NCI-H748 treated with DMSO at 0.1 percent for 48 hours (cell line): ENCODE data around the gene TOLLIP.
"Not testable (repeated sequence)": the region's sequence is repeated elsewhere in the genome, so short reads cannot be mapped to it uniquely, and the experiment has no call there.

Experiments
- DNase-seq: peaks from one replicate; lab custom pipeline; 2025; lab: John Stamatoyannopoulos, UW

The TOLLIP gene

GRCh38 chr11:1246301-1246700 is 63.1 kb downstream of the TOLLIP start:
- not testable (repeated sequence) for DNase-seq

- not testable (repeated sequence) for DNase-seq
Observed at GRCh38 chr11:1245717-1246116, 63.7 kb downstream of the TOLLIP start.

GRCh38 chr11:1244557-1244956 is 64.9 kb downstream of the TOLLIP start:
- DNase-seq = not testable (repeated sequence)

DNA sequence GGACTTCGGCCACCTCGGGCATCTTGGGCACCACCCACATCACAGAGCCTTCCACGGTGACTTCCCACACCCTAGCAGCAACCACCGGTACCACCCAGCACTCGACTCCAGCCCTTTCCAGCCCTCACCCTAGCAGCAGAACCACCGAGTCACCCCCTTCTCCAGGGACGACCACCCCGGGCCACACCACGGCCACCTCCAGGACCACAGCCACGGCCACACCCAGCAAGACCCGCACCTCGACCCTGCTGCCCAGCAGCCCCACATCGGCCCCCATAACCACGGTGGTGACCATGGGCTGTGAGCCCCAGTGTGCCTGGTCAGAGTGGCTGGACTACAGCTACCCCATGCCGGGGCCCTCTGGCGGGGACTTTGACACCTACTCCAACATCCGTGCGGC is 65.9 kb downstream of the TOLLIP start:
- DNase-seq = not testable (repeated sequence)

- not testable (repeated sequence) for DNase-seq
Observed at GRCh38 chr11:1242751-1243150, 66.7 kb downstream of the TOLLIP start.

- DNase-seq = no peak
Observed at GRCh38 chr11:1242289-1242688, 67.1 kb downstream of the TOLLIP start.

DNA sequence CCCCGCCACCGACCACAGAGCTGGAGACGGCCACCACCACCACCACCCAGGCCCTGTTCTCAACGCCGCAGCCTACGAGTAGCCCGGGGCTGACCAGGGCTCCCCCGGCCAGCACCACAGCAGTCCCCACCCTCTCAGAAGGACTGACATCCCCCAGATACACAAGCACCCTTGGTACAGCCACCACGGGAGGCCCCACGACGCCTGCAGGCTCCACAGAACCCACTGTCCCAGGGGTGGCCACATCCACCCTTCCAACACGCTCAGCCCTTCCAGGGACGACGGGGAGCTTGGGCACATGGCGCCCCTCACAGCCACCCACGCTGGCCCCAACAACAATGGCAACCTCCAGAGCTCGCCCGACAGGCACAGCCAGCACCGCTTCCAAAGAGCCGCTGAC is 67.7 kb downstream of the TOLLIP start:
- DNase-seq = no peak

DNA sequence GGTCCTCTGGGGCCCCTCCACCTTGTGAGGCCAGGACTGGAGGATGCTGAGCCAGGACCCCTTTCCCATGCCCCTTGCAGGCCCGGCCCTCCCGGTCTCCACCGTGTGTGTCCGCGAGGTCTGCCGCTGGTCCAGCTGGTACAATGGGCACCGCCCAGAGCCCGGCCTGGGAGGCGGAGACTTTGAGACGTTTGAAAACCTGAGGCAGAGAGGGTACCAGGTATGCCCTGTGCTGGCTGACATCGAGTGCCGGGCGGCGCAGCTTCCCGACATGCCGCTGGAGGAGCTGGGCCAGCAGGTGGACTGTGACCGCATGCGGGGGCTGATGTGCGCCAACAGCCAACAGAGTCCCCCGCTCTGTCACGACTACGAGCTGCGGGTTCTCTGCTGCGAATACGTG is 68.7 kb downstream of the TOLLIP start:
- no peak for DNase-seq

DNA sequence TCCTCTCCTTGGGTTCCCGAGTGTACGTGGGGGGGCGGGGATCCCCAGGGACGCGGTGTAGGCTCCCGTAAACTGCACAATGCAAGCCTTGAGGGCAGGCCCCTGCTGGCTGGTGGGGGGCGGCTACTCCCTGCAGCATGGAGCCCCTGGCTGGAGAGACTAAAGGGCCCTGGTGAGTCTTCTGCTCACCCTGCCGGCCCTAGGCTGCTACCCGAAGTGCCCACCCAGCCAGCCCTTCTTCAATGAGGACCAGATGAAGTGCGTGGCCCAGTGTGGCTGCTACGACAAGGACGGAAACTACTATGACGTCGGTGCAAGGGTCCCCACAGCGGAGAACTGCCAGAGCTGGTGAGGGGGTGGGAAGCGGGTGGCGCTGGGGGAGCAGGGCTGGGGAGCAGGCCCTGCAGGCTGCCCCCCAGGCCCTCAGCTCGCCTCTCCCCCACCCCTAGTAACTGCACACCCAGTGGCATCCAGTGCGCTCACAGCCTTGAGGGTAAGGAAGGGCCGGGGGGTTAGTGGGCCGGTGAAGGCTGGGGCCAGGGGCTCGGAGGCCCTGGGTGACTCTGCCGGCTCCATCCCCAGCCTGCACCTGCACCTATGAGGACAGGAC is 69.7 kb downstream of the TOLLIP start:
- DNase-seq = no peak

DNA sequence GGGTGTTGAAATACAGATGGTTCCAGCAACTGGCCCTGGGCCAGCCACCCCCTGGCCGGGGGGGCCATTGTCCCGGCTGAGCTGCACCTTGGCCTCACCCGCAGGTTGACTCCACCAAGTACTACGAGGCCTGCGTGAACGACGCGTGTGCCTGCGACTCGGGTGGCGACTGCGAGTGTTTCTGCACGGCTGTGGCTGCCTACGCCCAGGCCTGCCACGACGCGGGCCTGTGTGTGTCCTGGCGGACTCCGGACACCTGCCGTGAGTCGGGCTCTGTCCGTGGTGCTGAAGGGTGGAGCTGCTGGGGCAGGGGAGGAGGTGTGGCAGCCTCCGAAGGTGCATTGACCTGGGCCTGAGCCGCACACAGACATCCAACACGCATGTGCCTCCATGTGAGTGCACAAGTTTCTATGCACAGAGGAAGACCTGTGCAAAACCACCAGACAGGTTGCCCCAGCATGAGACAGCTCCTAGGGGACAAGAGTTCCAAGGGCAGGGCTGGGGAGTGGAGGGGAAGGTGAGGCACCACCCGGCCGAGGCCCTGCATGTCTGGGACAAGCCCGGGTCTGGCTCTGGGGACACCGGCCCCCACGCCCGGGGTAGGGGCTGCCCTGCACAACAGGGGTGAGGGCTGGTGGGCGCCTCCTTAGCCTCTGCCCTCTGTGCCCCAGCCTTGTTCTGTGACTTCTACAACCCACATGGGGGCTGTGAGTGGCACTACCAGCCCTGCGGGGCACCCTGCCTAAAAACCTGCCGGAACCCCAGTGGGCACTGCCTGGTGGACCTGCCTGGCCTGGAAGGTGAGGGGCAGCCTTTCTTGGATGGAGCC is 70.5 kb downstream of the TOLLIP start:
- DNase-seq = no peak

DNA sequence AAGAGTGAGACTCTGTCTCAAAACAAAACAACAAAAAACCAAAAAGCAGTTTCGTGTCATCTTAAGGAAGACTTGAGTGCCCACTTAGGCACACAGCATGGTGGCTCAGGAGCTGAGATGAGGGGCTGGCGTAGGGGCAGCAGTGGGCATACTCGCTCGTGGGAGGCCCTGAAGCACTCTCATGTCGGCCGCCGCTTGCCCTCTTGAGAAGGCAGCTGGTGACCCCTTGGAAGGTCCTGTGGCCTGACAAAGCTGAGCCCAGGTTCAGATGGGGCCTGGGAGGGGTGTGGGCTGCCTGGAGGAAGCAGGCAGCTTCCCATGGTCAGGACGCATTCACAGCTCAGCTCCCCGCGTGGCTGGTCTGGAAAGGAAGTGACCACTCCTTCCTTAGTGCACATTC is 71.6 kb downstream of the TOLLIP start:
- no peak for DNase-seq

DNA sequence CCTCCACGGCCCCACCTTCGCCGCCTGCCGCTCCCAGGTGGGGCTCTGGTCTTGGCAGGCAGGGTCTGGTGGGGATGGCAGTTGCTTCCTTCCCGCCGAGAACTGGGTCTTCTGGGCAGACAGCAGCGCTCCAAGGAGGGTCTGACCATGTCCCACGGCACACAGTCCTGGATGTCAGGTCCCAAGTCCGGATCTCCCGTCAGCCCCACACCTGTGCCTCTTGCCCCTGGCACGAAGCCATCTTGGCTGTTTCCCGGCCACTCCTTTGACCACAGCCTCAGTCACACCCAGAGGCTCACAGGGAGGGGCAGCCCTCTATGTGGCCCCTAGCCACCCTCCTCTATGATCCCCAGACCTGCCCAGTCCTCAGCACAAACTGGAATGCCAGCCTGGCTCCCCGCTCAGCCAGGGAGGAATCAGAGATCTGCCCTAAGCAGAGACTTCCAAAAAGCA is 72.3 kb downstream of the TOLLIP start:
- DNase-seq = no peak

- DNase-seq = no peak
Observed at GRCh38 chr11:1236316-1237127, 72.9 kb downstream of the TOLLIP start.

GRCh38 chr11:1235901-1236315 is 73.5 kb downstream of the TOLLIP start:
- DNase-seq = no peak

DNA sequence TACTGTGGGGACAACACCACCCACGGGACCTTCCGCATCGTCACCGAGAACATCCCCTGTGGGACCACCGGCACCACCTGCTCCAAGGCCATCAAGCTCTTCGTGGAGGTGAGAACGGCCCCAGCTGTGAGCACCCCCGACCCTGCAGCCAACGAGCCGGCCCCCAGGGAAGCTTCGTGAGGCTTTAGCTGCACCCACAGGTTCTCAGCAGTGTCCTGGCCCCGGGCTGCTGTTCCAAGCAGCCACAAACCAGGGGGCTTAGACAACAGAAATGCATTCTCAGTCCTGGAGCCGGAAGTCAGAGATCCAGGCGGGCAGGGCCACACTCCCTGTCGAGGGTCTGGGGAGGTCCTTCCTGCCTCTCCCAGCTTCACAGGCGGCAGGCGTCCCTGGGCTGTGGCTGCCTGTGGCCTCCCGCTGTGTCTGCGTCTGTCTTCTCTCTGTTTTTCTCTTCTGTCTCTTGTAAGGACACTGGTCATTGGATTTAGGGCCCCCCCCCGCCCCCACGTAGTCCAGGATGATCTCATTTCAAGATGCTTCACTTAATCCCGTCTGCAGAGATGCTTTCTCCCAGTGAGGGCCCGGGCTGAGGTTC is 74.0 kb downstream of the TOLLIP start:
- no peak for DNase-seq

DNA sequence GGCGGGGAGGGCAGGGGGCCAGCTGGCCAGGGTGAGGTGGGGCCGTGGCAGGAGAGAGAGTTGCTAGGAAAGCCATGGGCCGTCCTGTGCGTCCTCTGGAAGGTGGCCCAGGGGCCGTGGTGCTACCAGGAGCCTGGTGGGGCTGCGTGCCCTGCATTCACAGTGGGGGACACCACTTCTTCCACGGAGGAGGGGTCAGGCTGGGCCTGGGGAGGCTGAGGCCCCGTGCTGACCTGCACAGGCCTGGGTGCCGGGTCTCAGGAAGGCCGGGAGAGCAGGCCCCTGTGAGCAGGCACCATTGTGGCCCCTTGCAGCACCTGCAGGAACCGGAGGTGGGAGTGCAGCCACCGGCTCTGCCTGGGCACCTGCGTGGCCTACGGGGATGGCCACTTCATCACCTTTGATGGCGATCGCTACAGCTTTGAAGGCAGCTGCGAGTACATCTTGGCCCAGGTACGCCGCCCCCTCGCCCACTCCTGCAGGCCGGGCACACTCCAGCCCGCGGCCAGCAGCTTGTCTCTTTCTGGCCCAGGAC is 74.6 kb downstream of the TOLLIP start:
- no peak for DNase-seq

GRCh38 chr11:1234054-1234720 is 75.2 kb downstream of the TOLLIP start:
- no peak for DNase-seq

GRCh38 chr11:1233351-1234053 is 75.9 kb downstream of the TOLLIP start:
- no peak for DNase-seq

DNA sequence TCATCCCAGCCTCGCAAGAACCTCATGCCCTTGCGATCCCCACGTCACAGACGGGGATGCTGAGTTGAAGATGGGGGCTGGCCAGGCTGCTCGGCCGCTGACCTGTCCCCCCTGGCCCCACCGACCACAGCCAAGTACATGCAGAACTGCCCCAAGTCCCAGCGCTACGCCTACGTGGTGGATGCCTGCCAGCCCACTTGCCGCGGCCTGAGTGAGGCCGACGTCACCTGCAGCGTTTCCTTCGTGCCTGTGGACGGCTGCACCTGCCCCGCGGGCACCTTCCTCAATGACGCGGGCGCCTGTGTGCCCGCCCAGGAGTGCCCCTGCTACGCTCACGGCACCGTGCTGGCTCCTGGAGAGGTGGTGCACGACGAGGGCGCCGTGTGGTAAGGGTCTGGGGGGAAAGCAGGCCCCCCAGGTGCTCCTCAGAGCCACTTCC is 76.5 kb downstream of the TOLLIP start:
- DNase-seq = no peak

GRCh38 chr11:1232021-1232882 is 77.2 kb downstream of the TOLLIP start:
- no peak for DNase-seq
